M059J (cell line): ENCODE data around the gene KNSTRN. TPM values are rescaled to one million over a fixed set of nuclear protein-coding genes. Genes with fewer than 3 reads are reported as not detected.

Experiments
- DNase-seq: peaks from one replicate; pipeline ENCODE4 v3.0.0-alpha.2; 2012; ENCODE audit warnings: low read depth
- total RNA-seq: library from RNA; depleted of rRNA; stranded (reverse); fragments of >200 nt; shearing (Covaris generic); gene quantifications from 2 replicates; pipeline ENCODE4 v1.2.3, GENCODE V29; 2014

Gene KNSTRN
- total RNA-seq, 1 experiment from 2014 or later = 91.7 TPM

DNA sequence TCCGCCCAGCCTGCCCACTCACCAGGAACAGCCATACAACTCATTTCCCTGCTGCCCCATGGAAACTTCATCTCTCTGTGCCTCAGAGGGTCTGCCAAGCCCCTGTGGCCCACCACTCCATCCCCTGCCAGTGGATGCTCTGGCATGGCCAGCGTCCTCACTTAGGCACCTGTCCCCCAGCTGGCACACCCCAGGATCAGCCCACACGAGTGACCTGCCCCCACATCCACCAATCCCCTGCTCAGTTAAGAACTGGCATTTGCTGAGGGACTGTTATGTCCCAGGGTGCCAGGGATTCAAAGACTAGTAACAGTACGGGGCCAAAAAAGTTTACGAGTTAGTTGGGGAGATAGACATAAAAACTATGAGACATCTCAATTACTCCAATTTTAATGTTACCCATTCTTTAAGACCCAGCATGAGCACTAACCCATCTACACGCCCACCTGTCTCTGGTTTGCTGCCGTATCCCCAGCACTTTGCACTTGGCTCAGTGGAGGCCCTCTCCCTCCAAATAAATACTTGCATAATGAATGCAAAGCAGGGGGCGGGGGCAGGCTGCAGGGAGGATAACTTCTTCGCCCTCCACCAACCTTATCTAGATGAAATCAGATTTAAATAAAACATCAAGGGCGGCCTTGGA lies 46.7 kb downstream of the KNSTRN start:
- DNase-seq = no peak

GRCh38 chr15:40430271-40430805 lies 47.8 kb downstream of the KNSTRN start:
- peak; percentile 51 for DNase-seq

DNA sequence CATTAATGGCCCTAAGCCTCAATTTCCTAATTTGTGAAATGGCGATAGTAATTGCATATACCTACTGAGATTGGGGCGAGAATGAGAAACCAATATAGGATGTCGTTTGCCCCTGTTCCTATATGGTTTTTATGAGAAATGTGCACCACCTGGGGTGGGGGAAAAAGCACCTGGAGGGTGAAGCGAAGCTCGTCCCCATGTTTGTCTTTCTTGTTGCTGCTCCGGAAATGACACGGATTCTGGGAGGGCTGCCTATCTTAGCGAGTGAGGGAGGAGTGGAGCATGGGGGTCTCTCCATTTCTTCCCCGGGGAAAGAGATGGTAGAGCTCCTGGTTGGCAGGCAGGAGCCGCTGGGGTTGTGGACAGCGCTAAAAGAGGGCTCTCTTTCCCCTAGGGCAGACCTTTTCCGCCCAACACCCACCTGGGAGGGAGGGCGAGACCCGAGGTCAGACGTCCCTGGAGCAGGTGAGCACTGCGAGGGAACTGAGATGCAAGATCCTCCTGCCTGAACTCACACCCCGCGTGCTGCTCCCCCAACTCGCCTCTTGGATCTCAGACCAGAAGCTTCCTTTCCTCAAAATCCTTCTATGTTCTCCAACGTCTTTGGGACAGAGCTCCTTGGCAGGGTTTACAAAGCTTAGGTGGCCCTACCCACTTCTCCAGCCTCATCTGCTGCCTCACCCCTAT lies 52.6 kb downstream of the KNSTRN start:
- DNase-seq = no peak

GRCh38 chr15:40435710-40436089 lies 53.2 kb downstream of the KNSTRN start:
- no peak for DNase-seq

DNA sequence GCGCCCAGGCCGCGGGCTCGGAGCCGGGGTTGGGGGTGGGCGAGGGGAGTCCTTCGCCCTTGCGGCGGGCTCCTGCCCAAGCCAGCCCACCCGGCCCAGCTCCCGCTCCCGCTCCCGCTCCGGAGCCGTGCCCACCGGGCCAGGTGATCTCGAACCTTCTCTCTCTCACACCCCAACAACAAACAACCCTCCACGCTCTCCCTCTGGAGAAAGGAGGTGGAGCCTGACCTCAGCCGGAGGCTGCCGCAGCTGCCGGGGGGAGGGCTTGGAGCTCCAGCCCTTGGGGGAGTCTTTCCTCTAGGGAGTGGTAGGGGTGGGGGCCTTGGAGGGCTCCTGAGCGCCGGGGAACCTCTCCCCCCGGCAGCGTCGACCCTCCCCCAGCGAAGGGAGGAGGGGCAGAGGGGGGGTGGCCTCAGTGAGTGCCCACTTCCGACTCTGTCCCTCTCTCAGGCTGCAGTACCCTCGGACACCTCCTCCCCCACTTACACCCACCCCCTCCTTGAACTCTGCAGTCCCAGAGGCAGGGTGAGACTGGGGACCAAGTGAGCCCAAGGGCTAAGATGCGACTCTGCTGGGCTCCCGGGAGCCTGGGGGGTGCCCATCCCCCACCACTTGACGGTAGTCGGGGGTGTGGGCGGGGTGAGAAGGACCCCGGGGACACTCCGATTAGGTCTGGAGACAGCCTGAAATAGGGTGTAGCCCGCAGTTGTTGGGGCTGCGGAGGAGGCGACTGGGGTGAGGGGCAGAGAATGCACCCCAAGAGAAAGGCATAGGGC lies 53.8 kb downstream of the KNSTRN start:
- no peak for DNase-seq

DNA sequence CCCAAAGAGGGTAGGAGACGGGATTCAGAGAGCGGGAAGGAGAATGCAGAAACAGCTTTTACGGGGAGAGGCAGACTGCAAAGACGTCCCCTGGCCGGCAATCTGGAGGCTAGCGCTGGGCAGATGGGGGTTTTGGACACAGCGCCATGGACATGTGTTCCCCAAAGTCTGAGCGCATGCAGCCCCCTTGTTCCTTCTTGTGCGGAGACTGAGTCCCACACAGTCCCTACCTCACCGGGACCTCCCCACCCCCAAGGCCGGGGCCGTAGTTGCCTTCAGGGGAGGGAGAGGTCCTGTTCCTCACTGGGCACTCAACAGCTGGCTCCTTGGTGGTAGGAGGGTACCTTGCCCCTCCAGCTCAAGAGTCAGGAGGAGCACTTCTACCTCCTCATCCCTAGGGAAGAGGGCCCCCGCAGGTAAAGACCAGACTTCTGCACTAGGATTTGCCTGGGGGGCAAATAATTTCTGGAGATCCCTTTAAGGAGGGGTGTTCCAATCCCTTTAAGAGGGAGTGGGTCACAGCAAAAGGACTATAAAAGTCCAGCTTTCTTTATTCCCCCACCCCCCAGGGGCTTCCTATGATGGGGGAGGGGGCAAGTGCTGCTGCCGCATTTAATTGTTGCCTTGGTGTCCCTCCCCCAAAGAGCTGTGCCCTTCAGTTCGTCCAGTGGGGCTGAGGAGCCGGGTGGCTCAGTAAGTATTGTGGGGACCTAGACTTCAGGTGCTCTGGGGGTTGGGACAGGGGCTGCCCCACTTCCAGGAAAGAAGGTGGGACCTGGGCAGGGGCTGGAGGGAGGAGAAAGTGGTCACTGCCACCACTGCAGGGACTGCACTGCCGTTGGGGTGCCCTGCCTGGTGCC lies 54.6 kb downstream of the KNSTRN start:
- DNase-seq = no peak

GRCh38 chr15:40437752-40438687 lies 55.5 kb downstream of the KNSTRN start:
- no peak for DNase-seq

GRCh38 chr15:40438712-40439111 lies 56.2 kb downstream of the KNSTRN start:
- DNase-seq = no peak

DNA sequence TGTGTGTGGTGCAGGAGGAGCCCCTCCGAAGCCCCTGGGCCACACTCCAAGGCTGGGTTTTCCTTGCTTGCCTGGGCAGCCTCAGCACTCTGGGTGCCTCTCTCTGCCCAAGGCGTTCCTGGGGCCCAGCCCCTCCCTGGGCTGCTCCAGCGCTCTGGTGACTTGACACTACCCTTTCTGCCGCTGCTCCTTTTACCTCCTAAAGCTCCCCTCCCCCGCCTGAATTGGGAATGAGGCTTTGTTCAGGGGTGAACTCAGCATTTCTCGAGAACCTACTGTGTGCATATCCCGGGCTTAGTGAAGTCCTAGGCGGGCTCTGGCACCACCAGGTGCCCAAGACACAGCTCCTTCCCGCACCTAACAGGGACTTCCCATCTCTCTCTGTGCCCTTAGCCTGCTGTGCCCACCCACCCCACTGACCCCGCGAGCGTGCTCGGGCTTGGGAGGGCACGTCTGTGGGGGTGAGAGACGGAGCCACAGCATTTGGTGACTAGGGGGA lies 57.0 kb downstream of the KNSTRN start:
- peak; percentile 51 for DNase-seq

DNA sequence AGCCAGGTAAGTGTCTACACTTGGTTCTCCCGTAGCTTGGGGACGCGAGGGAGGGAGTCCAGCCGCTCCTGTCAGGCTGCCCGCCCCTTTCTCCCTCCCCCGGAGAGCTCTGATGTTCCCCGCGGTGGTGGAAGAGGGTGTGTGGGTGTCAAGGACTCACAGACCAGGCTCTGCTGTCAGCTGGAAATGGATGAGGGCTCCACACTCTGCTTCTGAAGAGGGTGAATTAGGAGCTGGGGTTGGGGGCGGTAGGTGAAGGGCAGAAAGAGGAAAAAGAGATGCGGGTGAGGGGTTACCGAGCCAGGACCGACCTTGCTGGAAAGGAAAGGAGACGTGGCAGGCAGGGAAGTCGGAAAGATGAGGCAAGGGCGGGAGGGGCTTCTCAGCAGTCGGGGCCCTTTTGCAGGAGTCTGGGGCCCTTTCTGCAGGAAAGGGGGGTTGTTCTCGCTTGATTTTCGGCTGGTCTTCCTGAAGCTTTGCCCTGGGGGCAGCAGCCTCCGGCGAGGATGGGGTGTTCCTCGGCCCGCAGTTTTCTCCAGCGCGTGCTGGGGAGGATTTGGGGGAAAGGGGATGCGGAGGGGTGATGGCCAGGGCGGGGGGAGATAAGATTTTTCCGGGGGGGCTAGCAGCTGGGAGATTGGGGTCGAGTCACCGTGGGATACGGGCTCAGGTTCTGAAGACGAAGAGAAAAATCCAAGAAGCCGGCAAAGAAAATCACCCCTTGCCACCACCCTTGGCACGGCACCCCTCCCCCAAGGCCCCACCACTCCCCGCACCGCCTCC lies 57.6 kb downstream of the KNSTRN start:
- peak; percentile 61 for DNase-seq

DNA sequence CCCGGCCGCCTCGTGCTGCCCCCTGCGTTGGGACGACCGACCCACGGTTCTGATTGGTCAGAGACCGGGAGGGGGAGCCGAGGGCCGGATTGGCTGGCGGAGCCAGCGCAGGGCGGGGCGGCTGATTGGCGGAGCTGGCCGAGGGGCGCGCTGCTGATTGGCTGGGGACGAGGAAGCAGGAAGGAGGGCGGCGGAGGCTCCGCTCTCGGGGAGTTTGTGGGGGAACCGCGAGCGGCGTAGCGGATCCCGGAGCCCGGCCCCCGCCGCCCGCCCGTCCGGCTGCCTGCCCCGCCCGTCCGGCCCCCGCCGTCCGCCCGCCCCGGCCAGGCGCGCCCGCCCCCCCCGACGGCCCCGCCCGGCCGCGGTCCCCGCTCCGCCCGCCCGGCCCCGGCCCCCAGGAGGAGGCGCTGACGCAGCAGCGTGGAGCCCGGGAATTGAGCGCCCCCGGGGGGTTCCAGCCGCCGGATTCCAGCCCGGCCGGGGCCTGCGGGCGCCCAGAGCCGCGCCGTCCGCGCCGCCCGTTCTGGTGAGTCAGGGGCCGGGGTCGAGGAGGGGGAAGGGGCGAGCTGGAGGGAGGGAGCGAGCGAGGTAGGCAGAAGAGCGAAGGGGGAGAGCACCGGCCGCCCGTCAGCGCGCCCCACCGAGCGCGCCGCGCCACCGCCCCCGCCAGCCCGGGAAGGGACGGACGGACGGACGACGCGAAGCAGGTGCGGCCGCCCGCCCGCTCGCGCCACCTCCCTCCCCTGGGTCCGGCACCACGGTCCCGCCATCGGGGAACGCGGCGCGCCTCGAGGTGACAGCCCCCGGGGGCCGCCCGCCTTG lies 58.4 kb downstream of the KNSTRN start, which contains the start of gene BAHD1:
TSS of gene BAHD1 (plus strand) at position 211 of the 822 bp plus-strand sequence. CDS start 17,512 bp downstream, outside the sequence.
- DNase-seq = peak; percentile 89

GRCh38 chr15:40441565-40442531 lies 59.3 kb downstream of the KNSTRN start:
- DNase-seq = no peak

- no peak for DNase-seq
Measured at GRCh38 chr15:40443255-40443654, 60.7 kb downstream of the KNSTRN start.

- no peak for DNase-seq
Measured at GRCh38 chr15:40443846-40444245, 61.3 kb downstream of the KNSTRN start.
